Activated T-cell treated with anti-CD3 and anti-CD28 coated beads for 1 hour (primary cell): ENCODE measurements around the gene EIF2A.
"Not testable (repeated sequence)": the region's sequence is repeated elsewhere in the genome, so short reads cannot be mapped to it uniquely, and the experiment has no call there.

Source experiments
- DNase-seq: peaks from one replicate; pipeline ENCODE4 v3.0.0-alpha.2; 2020; ENCODE audit warnings: low read depth

The EIF2A gene

DNA sequence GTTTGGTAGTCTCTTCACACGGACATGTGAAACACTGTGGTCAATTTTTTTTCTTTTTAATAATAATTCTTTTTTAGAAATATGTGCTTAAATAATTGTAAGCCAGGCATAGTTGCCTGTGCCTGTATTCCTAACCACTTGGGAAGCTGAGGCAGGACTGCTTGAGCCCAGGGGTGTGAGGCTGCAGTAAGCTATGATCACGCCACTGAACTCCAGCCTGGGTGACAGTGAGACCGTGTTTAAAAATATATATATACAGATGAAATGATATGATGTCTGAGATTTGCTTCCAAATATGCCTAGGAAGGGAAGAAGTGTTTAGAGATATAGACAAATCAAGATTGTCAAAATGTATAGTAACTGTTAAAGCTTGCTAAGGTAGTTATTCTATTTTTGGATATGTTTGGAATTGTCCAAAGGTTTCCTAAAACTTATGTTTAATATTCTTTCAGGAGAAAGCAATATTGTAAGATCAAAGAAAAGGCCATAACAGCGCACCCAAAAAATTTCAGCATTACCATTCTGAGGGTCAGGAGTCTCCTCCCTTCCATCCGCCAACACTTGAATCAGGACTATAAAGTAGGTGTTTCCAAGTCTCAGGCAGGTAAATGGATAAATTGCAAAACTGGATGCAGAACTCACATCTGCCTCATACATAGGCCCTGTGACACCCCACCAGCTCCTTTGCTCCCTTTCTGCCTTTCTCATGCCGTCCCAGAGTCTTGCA, 56.0 kb downstream of the EIF2A start:
- no peak for DNase-seq

GRCh38 chr3:150603153-150603979, 56.8 kb downstream of the EIF2A start, which contains the start of gene SELENOT:
TSS of gene SELENOT (plus strand) at chr3:150603321. CDS start at chr3:150603363, 42 bp downstream.
- DNase-seq: peak; percentile 93

- DNase-seq: no peak
Measured at GRCh38 chr3:150603980-150604319, 57.4 kb downstream of the EIF2A start.

- no peak for DNase-seq
Measured at GRCh38 chr3:150605998-150606641, 59.5 kb downstream of the EIF2A start.

DNA sequence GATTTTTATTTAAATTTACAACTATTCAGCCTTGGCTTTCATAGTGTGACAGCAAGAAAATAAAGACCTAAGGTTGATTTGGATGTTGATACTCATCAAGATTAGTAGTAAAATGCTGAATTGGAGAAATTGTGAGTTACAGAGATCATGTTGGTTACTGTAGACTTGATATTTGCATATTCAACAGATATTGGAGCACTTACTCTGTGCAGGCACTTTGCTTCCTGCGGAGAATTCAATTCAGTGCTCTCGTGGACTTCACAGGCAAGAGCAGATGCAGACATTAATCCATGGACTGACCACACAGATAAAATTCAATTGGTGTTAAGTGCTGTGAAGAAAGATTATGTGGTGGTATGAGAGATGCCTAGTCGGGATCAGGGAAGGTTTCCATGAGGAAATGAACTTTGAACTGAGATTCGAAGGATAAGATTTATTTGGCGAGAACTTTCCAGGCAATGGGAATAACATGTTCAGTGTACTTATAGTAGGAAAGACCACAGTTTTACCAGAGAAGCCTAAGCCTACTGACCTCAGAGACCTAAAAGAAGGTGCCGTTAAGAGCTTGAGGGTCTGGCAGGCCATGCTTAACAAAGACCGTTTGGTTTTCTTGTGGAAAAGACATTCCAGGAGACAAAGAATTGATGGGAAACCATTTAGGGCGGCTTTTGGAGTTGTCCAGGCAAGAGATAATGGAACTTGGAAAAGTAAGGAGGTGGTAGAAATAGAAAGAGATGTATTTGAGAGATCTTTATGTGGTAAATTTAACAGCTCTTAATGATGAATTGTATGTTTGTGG, 60.9 kb downstream of the EIF2A start:
- no peak for DNase-seq

DNA sequence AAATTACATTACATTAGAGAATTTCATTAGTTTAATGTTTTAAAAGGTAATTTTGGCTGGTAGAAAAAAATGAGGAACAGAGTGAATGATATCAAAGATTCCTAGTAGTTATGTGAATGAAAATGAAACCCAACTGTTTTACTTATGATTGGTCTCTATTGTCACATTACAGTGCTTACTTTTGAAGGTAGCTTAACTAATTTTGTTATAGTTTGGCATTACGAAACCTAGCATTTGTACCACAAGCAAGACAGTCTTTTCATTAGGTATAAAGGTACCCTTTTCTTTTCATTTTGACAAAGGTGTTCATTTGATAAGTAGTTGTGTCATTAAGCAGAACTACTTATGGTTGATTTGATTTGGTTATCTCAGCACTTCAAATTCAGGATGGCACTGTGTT, 63.4 kb downstream of the EIF2A start:
- DNase-seq: no peak

DNA sequence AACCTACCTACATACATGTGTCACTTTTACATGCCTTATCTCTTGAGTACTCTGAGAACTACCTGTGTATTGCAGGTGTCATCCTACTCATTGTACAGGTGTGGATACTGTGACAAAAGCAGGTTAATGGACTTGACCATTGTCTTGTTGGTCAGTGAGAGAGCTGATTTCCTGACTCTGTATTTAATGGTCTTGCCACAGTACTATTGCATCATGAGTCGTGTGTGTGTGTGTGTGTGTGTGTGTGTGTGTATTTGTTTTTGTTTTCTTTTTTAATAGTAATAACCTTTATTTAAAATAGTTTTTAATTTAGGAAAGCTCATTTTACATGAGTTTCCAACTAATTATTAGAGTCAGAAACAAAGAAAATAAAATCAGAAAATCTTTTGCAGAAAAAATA, 64.2 kb downstream of the EIF2A start:
- no peak for DNase-seq

DNA sequence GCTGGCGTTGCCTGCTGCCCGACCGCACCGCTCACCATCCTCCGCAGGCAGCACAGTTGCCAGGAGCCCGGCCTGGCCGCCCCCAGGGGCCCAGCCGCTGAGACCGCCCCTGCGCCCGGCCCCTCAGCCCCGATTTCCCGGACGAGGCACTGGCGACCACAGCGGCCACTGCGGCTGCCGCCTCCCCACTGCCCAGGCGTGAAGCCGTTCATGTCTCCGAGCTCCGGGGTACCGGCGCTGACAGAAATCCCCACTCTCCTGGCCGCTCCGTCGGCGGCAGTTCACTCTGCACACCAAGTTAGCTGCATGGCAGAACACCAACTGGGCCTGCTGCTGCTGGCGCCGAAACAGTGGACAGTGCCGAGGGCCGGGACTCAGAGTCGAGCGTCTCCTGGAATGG, 65.1 kb downstream of the EIF2A start:
- DNase-seq: no peak

DNA sequence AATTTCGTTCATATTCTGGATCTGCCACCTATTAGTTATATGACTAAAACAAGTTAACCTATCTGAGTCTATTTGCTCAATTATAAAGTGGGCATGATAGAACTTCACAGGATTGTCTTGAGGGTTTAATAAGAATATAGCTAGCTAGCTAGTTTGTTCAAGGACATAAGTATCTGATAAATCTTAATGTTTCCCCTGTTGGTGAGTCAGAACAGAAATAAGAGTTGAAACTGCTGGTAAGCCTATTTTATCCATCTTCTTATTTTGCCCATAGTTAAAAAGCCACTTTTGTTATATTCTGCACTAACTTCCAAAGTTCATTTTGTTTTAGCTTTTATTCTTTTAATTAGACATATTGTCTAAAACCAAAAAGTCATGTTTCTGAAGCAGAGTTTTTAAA, 65.9 kb downstream of the EIF2A start:
- DNase-seq: no peak

DNA sequence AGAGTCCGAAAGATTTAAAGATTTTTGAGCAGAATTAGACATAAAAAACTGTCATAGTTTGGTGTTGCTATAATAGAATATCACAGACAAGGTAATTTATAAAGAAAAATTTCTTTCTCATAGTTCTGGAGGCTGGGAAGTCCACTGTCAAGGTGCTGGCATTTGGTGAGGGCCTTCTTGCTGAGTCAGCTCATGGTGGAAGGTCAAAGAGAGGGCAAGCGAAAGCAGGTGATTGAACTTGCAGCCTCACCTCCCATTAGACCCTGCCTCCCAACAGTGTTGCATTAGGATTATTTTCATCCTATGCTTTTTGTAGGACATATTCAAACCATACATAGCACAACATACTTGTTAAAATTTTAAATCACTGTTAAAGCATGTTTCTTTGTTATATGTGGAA, 66.4 kb downstream of the EIF2A start:
- no peak for DNase-seq

- DNase-seq: no peak
Measured at GRCh38 chr3:150613709-150614480, 67.3 kb downstream of the EIF2A start.

DNA sequence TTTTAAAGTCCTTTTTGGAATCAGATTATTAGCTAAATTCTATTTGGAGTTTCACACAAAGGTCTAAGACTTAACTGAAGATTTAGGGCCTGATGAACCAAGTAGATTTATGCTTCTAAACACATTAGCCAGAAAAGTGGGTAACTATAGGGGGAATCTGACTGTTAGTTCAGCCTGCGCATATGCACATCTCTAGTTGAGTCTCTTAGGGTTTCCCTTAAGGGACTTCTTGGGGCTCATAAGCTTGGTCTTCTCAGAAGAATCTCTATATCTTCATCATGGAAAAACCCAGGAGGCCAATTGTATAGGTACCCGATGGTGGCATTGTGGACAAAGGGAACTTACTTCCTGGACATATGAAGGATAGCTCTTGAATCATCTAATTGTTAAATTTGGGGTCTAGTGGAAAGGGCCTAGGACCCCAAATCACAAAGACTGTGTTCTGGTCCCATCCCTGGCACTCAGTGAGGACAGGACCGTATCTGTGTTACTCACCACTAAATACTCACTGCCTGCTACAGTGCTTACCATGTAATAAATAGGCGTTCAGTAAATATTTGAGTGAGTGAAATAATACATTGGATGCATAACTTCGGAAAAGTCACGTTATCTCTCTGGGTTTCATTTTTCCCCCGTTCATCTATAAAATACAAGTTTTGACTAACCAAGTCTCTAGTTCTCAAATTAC, 73.6 kb downstream of the EIF2A start:
- no peak for DNase-seq

DNA sequence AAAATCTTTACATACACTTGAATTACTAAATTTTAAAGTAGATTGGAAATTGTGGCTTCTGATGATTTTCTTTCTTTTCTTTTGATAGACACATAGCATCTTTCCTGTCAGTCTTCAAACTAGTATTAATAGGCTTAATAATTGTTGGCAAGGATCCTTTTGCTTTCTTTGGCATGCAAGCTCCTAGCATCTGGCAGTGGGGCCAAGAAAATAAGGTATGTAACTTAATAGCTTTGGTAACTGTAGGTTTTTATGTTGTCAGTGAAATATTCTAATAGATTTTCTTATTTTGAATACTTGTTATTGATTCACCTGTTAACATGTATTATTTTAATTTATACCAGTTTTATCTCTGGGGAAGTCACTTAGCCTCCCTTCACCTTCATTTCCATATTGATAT, 76.4 kb downstream of the EIF2A start:
- not testable (repeated sequence) for DNase-seq

- no peak for DNase-seq
Measured at GRCh38 chr3:150623945-150624344, 77.4 kb downstream of the EIF2A start.

DNA sequence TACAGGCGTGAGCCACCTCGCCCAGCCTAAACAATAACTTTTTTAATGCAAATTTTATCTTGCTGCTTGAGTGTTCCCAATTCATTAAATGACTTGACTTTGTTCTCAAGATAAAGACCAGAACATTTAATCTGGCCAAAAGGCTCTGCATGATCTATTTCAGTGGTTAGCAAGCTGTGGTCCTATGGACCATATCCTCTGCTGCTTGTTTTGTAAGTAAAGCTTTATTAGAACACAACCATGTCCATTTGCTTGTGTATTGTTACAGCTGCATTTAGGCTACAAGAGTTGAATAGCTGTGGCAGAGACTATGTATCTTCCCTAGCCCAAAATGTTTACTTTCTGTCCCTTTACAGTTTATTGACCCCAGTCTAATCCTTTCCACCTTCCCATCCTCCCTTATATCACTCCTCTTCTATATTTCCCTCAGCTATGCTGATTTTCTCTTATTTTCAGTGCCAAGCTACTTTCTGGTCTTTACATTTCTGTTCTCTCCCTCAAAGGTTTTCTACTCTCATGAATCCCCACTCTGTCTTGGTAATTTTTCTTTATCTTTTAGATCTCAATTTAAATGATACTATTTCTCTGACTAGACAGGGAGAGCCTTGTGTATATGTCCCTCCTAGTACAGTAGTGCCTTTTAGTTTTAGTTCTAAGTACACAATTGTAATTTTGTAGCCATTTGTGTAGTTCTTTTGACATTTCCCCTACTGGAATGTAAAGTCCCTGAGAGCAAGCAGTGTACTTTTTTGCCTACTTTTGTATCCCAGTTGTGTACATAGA, 79.8 kb downstream of the EIF2A start:
- DNase-seq: no peak

GRCh38 chr3:150627557-150627956, 81.0 kb downstream of the EIF2A start:
- DNase-seq: no peak

DNA sequence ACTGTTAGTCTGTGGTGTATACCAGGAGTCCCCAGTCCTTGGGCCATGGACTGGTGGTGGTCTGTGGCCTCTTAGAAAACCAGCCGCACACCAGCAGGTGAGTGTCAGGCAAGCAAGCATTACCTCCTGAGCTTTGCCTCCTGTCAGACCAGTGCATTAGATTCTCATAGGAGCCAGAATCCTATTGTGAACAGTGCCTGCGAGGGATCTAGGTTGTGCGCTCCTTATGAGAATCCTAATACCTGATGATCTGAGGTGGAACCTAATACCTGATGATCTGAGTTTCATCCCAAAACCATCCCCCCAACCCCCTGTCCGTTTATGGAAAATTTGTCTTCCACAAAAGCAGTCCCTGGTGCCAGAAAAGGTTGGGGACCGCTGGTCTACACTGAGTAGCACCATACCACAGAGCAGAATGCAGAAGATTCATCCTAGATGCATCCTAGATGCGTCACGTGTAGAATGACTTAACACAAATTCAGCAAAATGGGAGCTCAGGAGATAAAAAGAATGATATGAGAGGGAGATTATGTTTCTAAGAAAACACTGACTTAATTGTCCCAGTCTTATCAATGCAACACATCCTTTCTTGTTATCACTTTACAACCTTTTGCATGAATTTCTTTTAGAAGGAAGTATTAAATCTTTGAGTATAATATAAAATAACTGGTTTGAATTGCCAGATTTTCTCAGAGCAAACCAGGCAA, 85.1 kb downstream of the EIF2A start:
- no peak for DNase-seq

- no peak for DNase-seq
Measured at GRCh38 chr3:150635076-150635475, 88.5 kb downstream of the EIF2A start.

DNA sequence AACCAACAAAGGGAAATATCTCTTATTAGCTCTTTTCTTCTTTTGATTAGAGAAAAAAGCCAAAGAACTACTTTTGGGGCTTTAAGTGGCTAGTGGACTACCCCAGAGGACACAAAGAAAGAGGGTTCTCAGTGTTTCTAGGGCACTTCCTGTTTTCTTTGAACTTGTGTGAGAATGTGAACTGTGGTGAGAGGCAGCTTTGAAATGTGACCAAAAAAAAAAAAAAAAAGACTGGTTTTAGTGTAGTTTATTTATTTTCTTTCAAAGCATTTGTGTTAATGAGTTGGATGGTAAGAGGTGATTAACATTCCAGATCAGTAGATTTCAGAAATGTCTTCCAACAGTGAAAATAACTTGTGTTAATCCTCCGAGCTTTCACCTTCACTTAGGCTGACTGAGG, 88.9 kb downstream of the EIF2A start:
- no peak for DNase-seq
